Stimulated activated CD8-positive, alpha-beta memory T cell treated with anti-CD3 and anti-CD28 coated beads, Interleukin-4, amount 100 ng/mL, for 24 hours (primary cell): ENCODE results near the gene IL25.
"Not testable (repeated sequence)": the region's sequence is repeated elsewhere in the genome, so short reads cannot be mapped to it uniquely, and the experiment has no call there.

ENCODE experiments used
- DNase-seq: peaks from one replicate; pipeline ENCODE4 v3.0.0-alpha.2; 2020; ENCODE audit warnings: low read depth

Gene IL25

DNA sequence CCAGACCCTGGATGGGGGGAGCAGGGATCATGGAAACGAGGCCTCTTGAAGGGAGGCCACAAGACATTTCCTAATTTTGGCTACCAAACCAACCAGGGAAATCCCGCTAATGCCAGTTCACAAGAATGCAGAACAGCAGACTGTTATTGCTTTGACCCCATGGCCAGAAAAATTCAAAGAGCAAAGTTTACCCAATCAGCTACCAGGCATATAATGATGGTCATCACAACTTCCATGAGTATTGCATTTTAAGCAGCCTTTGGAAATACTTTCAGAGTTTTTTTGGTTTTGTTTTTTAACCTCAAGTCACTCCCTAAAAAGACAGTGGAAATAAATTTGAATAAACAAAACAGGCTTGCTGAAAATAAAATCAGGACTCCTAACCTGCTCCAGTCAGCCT, at the start of gene IL25:
Gene IL25, plus strand, starts transcription at position 301 of the 400 bp plus-strand sequence.
- DNase-seq = no peak

DNA sequence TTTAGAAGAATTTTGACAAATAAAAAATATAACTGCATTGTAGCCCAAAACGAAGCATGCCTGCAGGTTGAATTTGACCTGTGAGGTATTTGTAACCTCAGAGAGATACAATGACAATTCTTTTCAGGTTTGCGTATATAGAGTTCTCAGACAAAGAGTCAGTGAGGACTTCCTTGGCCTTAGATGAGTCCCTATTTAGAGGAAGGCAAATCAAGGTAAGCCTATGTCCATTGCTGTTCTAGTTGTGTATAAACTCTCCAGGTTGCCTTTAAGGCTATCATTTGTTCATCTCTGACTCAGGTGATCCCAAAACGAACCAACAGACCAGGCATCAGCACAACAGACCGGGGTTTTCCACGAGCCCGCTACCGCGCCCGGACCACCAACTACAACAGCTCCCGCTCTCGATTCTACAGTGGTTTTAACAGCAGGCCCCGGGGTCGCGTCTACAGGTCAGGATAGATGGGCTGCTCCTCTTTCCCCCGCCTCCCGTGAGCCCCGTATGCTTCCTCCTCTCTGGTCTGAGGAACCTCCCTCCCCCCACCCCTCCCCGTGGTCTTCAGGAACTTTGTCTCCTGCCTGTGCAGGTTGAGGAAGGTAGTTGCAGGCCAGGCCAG, 48.7 kb upstream of the IL25 start:
- no peak for DNase-seq

GRCh38 chr14:23324455-23324846, 48.2 kb upstream of the IL25 start:
- DNase-seq = no peak

DNA sequence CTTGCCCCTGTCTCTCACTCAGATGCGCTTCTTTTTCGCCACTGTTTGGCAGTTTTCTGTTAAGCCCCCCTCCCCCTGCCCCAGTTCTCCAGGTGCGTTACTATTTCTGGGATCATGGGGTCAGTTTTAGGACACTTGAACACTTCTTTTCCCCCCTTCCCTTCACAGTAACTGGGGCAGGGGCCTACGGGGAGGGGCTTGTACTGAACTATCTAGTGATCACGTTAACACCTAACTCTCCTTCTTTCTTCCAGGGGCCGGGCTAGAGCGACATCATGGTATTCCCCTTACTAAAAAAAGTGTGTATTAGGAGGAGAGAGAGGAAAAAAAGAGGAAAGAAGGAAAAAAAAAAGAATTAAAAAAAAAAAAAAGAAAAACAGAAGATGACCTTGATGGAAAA, 47.6 kb upstream of the IL25 start:
- no peak for DNase-seq

DNA sequence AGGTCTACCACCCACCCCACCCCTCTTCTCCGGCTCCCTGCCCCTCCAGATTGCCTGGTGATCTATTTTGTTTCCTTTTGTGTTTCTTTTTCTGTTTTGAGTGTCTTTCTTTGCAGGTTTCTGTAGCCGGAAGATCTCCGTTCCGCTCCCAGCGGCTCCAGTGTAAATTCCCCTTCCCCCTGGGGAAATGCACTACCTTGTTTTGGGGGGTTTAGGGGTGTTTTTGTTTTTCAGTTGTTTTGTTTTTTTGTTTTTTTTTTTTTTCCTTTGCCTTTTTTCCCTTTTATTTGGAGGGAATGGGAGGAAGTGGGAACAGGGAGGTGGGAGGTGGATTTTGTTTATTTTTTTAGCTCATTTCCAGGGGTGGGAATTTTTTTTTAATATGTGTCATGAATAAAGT, 46.9 kb upstream of the IL25 start:
- DNase-seq = not testable (repeated sequence)

- DNase-seq = no peak
Measured at GRCh38 chr14:23326491-23327332, 45.9 kb upstream of the IL25 start.

- DNase-seq = peak; percentile 34
Measured at GRCh38 chr14:23327947-23328744, 44.5 kb upstream of the IL25 start.

DNA sequence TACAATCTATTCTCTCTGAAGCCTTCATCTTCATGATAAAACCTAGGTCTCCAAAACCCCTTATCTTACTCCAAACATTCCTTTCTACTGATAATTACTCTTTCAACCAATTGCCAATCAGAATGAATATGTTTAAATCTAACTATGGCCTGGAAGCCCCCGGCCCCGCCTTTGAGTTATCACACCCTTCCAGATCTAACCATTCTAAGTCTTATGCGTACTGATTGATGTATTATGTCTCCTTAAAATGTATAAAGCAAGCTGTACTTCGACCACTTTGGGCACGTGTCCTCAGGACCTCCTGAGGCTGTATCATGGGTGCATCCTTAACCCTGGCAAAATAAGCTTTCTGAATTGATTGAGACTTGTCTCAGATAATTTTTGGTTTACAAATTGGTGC, 37.0 kb upstream of the IL25 start:
- DNase-seq = no peak

- no peak for DNase-seq
Measured at GRCh38 chr14:23339506-23340268, 32.9 kb upstream of the IL25 start.

DNA sequence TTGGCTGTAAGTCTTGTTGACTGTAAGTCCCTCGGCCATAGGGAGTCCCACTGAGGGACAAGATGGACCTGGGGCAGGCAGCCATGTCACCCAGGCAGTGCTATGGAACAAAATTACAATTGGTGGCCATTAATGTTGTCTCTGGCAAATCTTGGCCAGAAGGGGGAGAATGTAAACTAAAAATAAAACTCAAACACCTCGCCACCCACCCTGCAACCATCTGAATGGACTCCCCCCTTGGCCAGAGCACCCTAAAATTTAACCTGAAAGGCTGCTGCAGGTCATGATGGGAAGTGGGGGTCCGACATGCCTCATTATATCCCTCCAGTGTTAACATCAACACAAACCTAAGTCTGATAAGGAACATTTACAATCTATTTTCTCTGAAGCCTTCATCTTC, 28.1 kb upstream of the IL25 start:
- no peak for DNase-seq

- no peak for DNase-seq
Measured at GRCh38 chr14:23345987-23346692, 26.5 kb upstream of the IL25 start.

DNA sequence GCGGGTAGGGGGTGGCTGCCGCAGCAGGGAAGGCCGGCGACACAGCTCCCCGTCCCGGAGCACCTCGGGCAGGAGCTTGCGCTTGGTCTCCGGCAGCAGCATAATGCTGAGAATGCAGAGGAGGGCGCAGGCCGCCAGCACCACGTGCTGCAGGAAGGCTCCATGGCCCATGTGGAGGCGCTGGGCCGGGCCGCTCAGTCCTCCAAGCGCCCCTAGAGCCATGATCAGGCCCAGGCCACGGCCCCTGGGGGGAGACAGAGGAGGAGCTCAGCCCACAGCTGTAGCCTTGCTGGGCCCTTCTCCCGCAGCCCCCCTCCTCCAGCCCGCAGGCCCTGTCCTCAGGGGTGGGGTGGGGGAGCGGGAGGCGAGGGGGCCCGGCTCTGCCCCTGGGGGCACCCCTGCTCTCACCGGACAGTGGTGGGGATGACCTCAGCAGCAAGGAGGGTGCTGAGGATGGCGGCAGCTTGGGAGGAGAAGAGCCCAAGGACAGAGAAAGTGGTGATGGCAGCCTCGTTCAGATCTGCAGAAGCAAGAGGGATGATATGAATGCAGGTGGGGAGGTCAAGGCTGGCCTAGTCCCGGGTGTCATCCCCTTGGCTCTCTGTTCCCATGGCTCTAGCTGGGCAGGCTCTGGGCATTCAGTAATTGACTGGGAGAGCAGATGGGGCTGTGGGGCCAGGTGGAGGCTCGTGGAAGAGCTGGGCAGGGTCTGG, 25.8 kb upstream of the IL25 start:
- DNase-seq = no peak

DNA sequence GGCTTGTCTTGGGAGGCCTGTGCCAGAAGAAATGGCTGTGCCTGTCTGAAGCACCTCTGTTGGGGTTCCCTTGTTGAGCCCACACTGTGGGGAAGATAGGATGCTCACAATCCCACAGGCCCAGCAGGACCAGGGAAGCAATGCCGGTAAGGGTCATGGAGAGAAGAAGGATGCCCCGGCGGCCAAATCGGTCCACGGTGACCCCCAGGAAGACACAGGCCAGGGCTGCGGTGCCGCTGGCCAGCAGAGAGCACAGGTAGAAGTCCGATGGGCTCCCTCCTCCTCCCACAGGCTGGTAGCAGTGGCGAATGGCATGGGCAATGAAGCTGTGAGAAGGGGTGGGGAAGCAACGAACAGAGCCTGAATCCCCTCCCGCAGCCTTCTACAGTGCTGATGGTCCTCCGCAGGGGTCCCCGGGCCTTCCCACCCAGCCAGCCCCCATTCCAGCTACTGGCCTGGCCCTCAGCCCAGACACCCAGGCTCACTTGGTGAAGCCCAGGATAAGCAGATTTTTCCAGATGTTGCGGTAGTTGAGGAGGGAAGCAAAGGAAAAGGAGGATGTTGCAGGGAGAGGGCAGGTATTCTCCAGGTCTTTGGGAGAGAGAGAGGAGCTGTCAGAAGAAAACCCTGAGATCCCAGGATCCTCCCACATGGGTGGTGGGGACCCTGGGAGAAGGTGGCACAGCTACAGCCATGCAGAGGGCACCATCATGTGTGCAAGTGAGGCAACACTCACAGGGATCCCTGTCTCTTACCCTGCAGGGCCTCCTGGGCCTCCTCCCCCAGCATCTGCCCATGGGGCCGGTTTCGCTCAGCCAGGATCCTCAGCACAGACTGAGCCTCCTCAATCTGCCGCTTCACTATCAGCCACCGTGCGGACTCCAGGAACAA, 25.0 kb upstream of the IL25 start:
- no peak for DNase-seq

GRCh38 chr14:23348297-23348655, 24.3 kb upstream of the IL25 start:
- DNase-seq = no peak

DNA sequence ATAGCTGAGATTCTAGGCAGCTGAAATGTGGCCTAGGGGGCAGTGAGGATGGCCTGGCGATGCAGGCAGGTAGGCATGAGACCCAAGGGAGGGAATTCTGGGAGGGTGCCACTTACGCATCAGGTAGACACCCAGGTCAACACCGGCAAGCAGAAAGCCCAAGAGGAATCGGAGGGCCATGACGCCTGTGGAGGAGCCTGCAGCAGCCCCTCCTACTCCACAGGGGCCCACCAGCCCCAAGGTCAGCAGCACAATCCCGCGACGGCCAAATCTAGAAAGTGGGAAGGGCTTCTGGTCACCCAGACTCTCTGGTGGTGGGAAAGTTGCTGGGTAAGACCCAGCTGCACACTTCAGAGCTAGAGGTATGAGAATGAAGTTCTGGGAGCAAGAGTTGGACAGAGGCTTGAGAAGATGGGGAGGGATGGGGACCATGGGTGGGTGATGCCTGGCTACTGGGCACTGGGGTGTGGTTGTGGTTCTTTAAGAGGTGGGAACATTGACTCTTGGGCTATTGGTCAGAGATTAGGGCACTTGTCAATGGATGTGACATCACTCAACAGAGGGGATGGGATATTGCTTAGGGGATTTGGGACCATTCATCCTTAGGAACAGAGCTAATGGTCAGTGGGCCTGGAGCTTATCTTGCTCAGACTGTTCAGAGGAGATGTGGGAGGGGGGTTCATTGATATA, 23.3 kb upstream of the IL25 start:
- no peak for DNase-seq

GRCh38 chr14:23351681-23352505, 20.7 kb upstream of the IL25 start:
- DNase-seq = no peak

DNA sequence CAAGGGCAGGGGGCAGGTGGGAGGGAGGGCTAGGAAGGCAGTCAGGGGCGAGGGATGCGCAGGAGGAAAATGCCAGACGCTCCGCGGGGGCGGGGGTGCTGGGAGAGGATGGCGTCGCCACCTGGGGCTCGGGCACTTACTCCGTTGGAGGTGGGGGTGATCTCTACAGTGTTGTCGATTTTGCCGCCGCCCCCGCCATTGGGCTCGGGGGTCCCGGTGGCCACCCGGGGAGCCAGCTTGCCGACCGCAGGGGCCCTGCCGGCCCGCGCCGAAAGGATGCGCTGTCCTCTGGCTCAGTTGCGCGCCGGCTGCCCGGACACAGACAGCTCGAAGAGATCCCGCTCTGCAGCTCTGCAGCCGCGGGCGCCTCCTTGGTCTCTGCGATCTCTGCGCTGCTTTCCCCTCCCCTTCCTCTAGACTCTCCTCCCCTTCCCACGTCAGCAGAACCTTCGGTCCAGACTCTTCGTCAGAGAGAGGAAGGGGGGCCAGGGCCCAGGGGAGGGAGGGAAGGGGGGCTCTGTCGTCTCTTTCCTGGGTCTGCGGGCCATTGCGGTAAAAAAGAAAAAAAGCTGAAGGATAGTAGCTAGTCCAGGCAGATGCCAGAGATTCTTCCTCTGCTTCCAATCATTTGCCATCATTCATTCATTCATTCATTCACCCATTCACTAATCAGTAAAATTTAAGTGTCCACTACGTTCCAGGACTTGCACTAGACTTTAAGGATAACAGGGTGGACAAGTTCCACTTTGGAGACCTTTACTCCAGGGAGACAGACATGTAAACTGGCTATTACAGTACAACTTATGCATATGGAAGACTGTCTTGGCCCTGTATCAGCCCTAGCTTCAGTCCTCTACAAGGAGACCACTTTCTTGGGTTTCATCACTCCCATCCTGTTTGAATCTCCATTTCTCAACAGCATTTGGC, 19.8 kb upstream of the IL25 start, which contains the start of gene SLC22A17:
Gene SLC22A17, minus strand, starts transcription at position 382 of the 927 bp plus-strand sequence.
- peak; percentile 34 for DNase-seq
